ENCODE measurements around the gene GSTCD.
A peak's percentile ranks its signal among the peaks of the same experiment; 100 is the strongest.

Gene GSTCD

DNA sequence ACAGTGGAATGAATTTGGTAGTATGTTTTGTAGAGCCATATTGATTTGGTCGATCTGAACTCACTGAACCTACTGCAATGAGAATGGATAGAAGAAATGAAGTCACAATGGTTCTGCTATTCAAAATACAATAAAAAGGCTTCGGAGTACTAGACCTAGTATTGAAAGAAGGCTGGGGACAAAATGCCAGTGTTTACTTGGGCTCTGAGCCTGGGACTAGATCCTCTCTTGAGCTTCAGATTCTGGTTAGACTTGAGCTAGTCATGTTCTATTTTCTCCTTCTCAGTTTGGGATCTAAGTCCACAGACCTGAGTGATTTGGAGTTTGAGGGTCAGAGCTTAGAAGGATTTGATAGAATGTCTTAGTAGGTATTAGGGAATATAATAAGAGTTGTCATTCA is 10.0 kb upstream of the GSTCD start:
- Histone ChIP-seq H3K27ac (ENCODE audit: low read depth, low read length, poor library complexity, severe bottlenecking) (no peak overlapping the region), H3K9ac (ENCODE audit: low read length) (no peak overlapping the region), H3K4me3 (ENCODE audit: low read depth, low read length, poor library complexity, severe bottlenecking) (no peak overlapping the region), H3K36me3 (ENCODE audit: insufficient read depth, low read length) (peaks cover 59% of the 10 kb centered on the region), H3K27me3 (ENCODE audit: insufficient read depth, low read length) (no peaks in the 10 kb centered on the region), H3K9me3 (ENCODE audit: low read length) (no peaks in the 10 kb centered on the region), H3K4me2 (ENCODE audit: low read length) (no peak overlapping the region), H2AFZ (ENCODE audit: low read length) (no peak overlapping the region), H3K79me2 (ENCODE audit: insufficient read depth, low read length) (peaks cover 20% of the 10 kb centered on the region), H3K9me2 (ENCODE audit: low read depth, low read length) (no peaks in the 10 kb centered on the region), H4K20me1 (ENCODE audit: insufficient read depth, low read length) (no peaks in the 10 kb centered on the region), H3K4me1 (ENCODE audit: insufficient read depth, low read length, severe bottlenecking) (no peaks in the 10 kb centered on the region), H3F3A (ENCODE audit: insufficient read depth, low read length) (no peaks in the 10 kb centered on the region)
- TF ChIP-seq, protein P1, sequence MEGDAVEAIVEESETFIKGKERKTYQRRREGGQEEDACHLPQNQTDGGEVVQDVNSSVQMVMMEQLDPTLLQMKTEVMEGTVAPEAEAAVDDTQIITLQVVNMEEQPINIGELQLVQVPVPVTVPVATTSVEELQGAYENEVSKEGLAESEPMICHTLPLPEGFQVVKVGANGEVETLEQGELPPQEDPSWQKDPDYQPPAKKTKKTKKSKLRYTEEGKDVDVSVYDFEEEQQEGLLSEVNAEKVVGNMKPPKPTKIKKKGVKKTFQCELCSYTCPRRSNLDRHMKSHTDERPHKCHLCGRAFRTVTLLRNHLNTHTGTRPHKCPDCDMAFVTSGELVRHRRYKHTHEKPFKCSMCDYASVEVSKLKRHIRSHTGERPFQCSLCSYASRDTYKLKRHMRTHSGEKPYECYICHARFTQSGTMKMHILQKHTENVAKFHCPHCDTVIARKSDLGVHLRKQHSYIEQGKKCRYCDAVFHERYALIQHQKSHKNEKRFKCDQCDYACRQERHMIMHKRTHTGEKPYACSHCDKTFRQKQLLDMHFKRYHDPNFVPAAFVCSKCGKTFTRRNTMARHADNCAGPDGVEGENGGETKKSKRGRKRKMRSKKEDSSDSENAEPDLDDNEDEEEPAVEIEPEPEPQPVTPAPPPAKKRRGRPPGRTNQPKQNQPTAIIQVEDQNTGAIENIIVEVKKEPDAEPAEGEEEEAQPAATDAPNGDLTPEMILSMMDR (IDR thresholded peaks at IDR 0.05; ENCODE audit: low read length), result no peak
- TF ChIP-seq EZH2 (IDR thresholded peaks at IDR 0.05; ENCODE audit: borderline replicate concordance, low read length), result no peak

DNA sequence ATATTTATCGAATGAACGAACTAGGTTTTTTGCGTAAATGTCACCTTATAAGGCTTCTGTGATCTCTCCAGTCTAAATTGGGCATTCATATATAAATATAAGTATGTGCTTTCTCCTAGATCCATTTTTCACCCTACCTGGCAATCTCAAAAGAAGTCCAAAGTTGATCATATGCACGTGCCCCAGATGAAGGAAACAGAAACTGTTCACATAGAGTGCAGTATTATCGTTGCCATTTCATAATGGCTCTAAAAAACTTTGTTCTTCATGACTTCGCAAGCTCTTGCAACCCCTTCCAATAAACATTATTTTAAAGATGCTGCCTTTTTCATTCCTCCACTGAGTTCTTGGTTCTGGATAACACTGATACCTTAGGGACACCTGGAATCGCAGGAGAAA is 803 bp upstream of the GSTCD start:
- Histone ChIP-seq H3K4me3 (ENCODE audit: low read depth, low read length, poor library complexity, severe bottlenecking) (peak overlapping the region; percentile 93), H3K9me2 (ENCODE audit: low read depth, low read length) (no peaks in the 10 kb centered on the region), H3K4me1 (ENCODE audit: insufficient read depth, low read length, severe bottlenecking) (peaks cover 46% of the 10 kb centered on the region), H2AFZ (ENCODE audit: low read length) (peak overlapping the region; percentile 22), H3K79me2 (ENCODE audit: insufficient read depth, low read length) (peaks cover 71% of the 10 kb centered on the region), H3K27ac (ENCODE audit: low read depth, low read length, poor library complexity, severe bottlenecking) (no peak overlapping the region), H3K9me3 (ENCODE audit: low read length) (no peaks in the 10 kb centered on the region), H3K9ac (ENCODE audit: low read length) (peak overlapping the region; percentile 88), H4K20me1 (ENCODE audit: insufficient read depth, low read length) (no peaks in the 10 kb centered on the region), H3K36me3 (ENCODE audit: insufficient read depth, low read length) (peaks cover 13% of the 10 kb centered on the region), H3K4me2 (ENCODE audit: low read length) (peak overlapping the region; percentile 87), H3F3A (ENCODE audit: insufficient read depth, low read length) (peaks cover 3% of the 10 kb centered on the region; the same call in 1 of the 2 replicates), H3K27me3 (ENCODE audit: insufficient read depth, low read length) (no peaks in the 10 kb centered on the region)
- TF ChIP-seq EZH2 (IDR thresholded peaks at IDR 0.05; ENCODE audit: borderline replicate concordance, low read length), result no peak
- TF ChIP-seq, protein P1 (IDR thresholded peaks at IDR 0.05; ENCODE audit: low read length), result no peak

DNA sequence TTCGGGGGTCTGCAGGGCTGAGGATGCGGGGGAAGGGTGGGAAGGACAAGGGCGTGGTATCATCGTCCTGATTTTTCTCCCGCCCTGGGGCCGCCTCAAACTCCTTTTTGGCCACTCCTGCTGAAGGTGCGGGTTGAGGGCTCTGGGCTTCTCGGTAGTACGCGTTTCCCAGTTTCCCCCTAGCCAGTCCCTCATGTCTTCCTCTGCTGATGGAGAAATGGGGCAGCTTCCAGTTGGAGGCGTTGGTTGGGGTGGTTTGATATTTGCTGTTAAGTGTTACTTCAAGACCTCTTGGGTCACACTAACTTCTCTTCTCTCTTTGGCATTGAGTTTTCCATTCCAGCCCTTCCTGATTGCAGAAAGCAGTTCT is 482 bp downstream of the GSTCD start:
- H3K9me2 ChIP-seq (ENCODE audit: low read depth, low read length), result no peaks in the 10 kb centered on the region
- peaks cover 10% of the 10 kb centered on the region for H3K36me3 ChIP-seq (ENCODE audit: insufficient read depth, low read length)
- H3K79me2 ChIP-seq (ENCODE audit: insufficient read depth, low read length), result peaks cover 79% of the 10 kb centered on the region
- peaks cover 55% of the 10 kb centered on the region for H3K4me1 ChIP-seq (ENCODE audit: insufficient read depth, low read length, severe bottlenecking)
- H3K9me3 ChIP-seq (ENCODE audit: low read length), result no peaks in the 10 kb centered on the region
- peak overlapping the region; percentile 88 for H3K9ac ChIP-seq (ENCODE audit: low read length)
- no peaks in the 10 kb centered on the region for H4K20me1 ChIP-seq (ENCODE audit: insufficient read depth, low read length)
- H3K4me3 ChIP-seq (ENCODE audit: low read depth, low read length, poor library complexity, severe bottlenecking), result peak overlapping the region; percentile 93
- H3K27me3 ChIP-seq (ENCODE audit: insufficient read depth, low read length), result no peaks in the 10 kb centered on the region
- H3K27ac ChIP-seq (ENCODE audit: low read depth, low read length, poor library complexity, severe bottlenecking), result peak overlapping the region; percentile 14
- peak overlapping the region; percentile 84 for H3K4me2 ChIP-seq (ENCODE audit: low read length)
- TF ChIP-seq, protein P1 (IDR thresholded peaks at IDR 0.05; ENCODE audit: low read length), result no peak
- TF ChIP-seq EZH2 (IDR thresholded peaks at IDR 0.05; ENCODE audit: borderline replicate concordance, low read length), result no peak
- peaks cover 3% of the 10 kb centered on the region; the same call in 1 of the 2 replicates for H3F3A ChIP-seq (ENCODE audit: insufficient read depth, low read length)
- no peak overlapping the region for H2AFZ ChIP-seq (ENCODE audit: low read length)

All from OCI-LY1 (cell line).